ACC112 (cell line): ENCODE measurements around the gene NDUFAF8.

ENCODE experiments used
- H2AFZ ChIP-seq: fragments of 200-600 bp; sonication (generic); one replicate; pipeline ENCODE4 v1.6.0; 2017; ENCODE audit warnings: antibody characterized with exemption, low read length; ENCODE audit not compliant: unreplicated experiment
- H3K27ac ChIP-seq: fragments of 200-600 bp; sonication (generic); 2 replicates; pipeline ENCODE4 v1.5.1; 2014; ENCODE audit warnings: low read depth, mild to moderate bottlenecking, antibody characterized with exemption, low read length, moderate library complexity
- H3K27me3 ChIP-seq: fragments of 200-600 bp; sonication (generic); 2 replicates; pipeline ENCODE4 v1.6.1; 2014; ENCODE audit warnings: mild to moderate bottlenecking, antibody characterized with exemption, low read length, moderate library complexity, mixed read lengths; ENCODE audit not compliant: insufficient read depth
- H3K36me3 ChIP-seq: fragments of 200-600 bp; sonication (generic); 2 replicates; pipeline ENCODE4 v1.6.1; 2016; ENCODE audit warnings: mild to moderate bottlenecking, antibody characterized with exemption, low read length, moderate library complexity, mixed read lengths; ENCODE audit not compliant: insufficient read depth
- H3K4me1 ChIP-seq: fragments of 200-600 bp; sonication (generic); one replicate; pipeline ENCODE4 v1.6.1; 2016; ENCODE audit warnings: low read length, mixed read lengths; ENCODE audit not compliant: insufficient read depth, unreplicated experiment, control insufficient read depth
- H3K4me3 ChIP-seq: fragments of 200-600 bp; sonication (generic); 2 replicates; pipeline ENCODE4 v1.5.1; 2014; ENCODE audit warnings: mild to moderate bottlenecking, low read depth, low read length
- H3K79me2 ChIP-seq: fragments of 200-600 bp; sonication (generic); one replicate; pipeline ENCODE4 v1.6.0; 2016; ENCODE audit warnings: low read length; ENCODE audit not compliant: control insufficient read depth, unreplicated experiment, insufficient read depth

NDUFAF8 gene

GRCh38 chr17:81265576-81265975 is 26.5 kb downstream of the NDUFAF8 start:
- Histone ChIP-seq H3K27ac (no peak overlapping the region), H3K4me3 (no peak overlapping the region), H3K79me2 (no peaks in the 10 kb centered on the region), H3K27me3 (no peaks in the 10 kb centered on the region), H3K36me3 (peaks cover 11% of the 10 kb centered on the region), H3K4me1 (no peaks in the 10 kb centered on the region), H2AFZ (no peak overlapping the region)

- Histone ChIP-seq H3K4me1 (no peaks in the 10 kb centered on the region), H3K36me3 (peaks cover 11% of the 10 kb centered on the region), H2AFZ (no peak overlapping the region), H3K4me3 (no peak overlapping the region), H3K79me2 (no peaks in the 10 kb centered on the region), H3K27ac (no peak overlapping the region), H3K27me3 (no peaks in the 10 kb centered on the region)
These were observed 28.4 kb downstream of the NDUFAF8 start for GRCh38 chr17:81267390-81268067.

- Histone ChIP-seq H3K27me3 (no peaks in the 10 kb centered on the region), H3K79me2 (no peaks in the 10 kb centered on the region), H3K4me1 (no peaks in the 10 kb centered on the region), H3K36me3 (peaks cover 23% of the 10 kb centered on the region), H3K27ac (no peak overlapping the region), H2AFZ (no peak overlapping the region), H3K4me3 (no peak overlapping the region)
These were observed 31.2 kb downstream of the NDUFAF8 start for GRCh38 chr17:81270279-81270678.

GRCh38 chr17:81271226-81271625 is 32.1 kb downstream of the NDUFAF8 start:
- peaks cover 27% of the 10 kb centered on the region for H3K36me3 ChIP-seq

GRCh38 chr17:81272616-81273015 is 33.5 kb downstream of the NDUFAF8 start:
- H3K27me3 ChIP-seq = no peaks in the 10 kb centered on the region
- no peaks in the 10 kb centered on the region for H3K79me2 ChIP-seq
- no peak overlapping the region for H3K27ac ChIP-seq
- H2AFZ ChIP-seq = no peak overlapping the region
- no peaks in the 10 kb centered on the region for H3K4me1 ChIP-seq
- H3K4me3 ChIP-seq = no peak overlapping the region
- peaks cover 27% of the 10 kb centered on the region for H3K36me3 ChIP-seq

More at GRCh38 chr17:81271226-81271625, 32.1 kb downstream of the NDUFAF8 start:
- Histone ChIP-seq H2AFZ (no peak overlapping the region), H3K79me2 (no peaks in the 10 kb centered on the region), H3K27me3 (no peaks in the 10 kb centered on the region), H3K4me3 (no peak overlapping the region), H3K27ac (no peak overlapping the region), H3K4me1 (no peaks in the 10 kb centered on the region)

GRCh38 chr17:81273698-81274470 is 34.8 kb downstream of the NDUFAF8 start:
- peaks cover 21% of the 10 kb centered on the region for H3K36me3 ChIP-seq
- H3K27me3 ChIP-seq = no peaks in the 10 kb centered on the region
- peaks cover 6% of the 10 kb centered on the region for H3K4me1 ChIP-seq
- no peak overlapping the region for H3K4me3 ChIP-seq
- no peak overlapping the region for H2AFZ ChIP-seq
- H3K79me2 ChIP-seq = no peaks in the 10 kb centered on the region
- H3K27ac ChIP-seq = no peak overlapping the region

GRCh38 chr17:81274471-81274855 is 35.3 kb downstream of the NDUFAF8 start:
- H3K4me1 ChIP-seq = peaks cover 6% of the 10 kb centered on the region
- H3K36me3 ChIP-seq = peaks cover 16% of the 10 kb centered on the region; the same call in 1 of the 2 replicates
- no peaks in the 10 kb centered on the region for H3K79me2 ChIP-seq
- H3K4me3 ChIP-seq = no peak overlapping the region
- no peak overlapping the region for H2AFZ ChIP-seq
- no peak overlapping the region for H3K27ac ChIP-seq
- no peaks in the 10 kb centered on the region for H3K27me3 ChIP-seq

GRCh38 chr17:81276781-81277180 is 37.7 kb downstream of the NDUFAF8 start:
- no peak overlapping the region; the same call in 1 of the 2 replicates for H3K4me3 ChIP-seq
- peaks cover 6% of the 10 kb centered on the region for H3K4me1 ChIP-seq
- H2AFZ ChIP-seq = no peak overlapping the region
- H3K27ac ChIP-seq = no peak overlapping the region
- peaks cover 16% of the 10 kb centered on the region; the same call in 1 of the 2 replicates for H3K36me3 ChIP-seq
- no peaks in the 10 kb centered on the region for H3K27me3 ChIP-seq
- no peaks in the 10 kb centered on the region for H3K79me2 ChIP-seq

GRCh38 chr17:81277421-81277820 is 38.3 kb downstream of the NDUFAF8 start:
- no peaks in the 10 kb centered on the region for H3K27me3 ChIP-seq
- H3K79me2 ChIP-seq = no peaks in the 10 kb centered on the region
- peaks cover 6% of the 10 kb centered on the region for H3K4me1 ChIP-seq
- peak overlapping the region; percentile 44; the same call in 1 of the 2 replicates for H3K27ac ChIP-seq
- H2AFZ ChIP-seq = no peak overlapping the region
- H3K36me3 ChIP-seq = peaks cover 16% of the 10 kb centered on the region; the same call in 1 of the 2 replicates
- H3K4me3 ChIP-seq = peak overlapping the region; percentile 64

GRCh38 chr17:81277946-81278693 is 39.0 kb downstream of the NDUFAF8 start:
- Histone ChIP-seq H3K79me2 (no peaks in the 10 kb centered on the region), H2AFZ (no peak overlapping the region), H3K27me3 (no peaks in the 10 kb centered on the region), H3K4me1 (peaks cover 6% of the 10 kb centered on the region), H3K27ac (peak overlapping the region; percentile 44), H3K36me3 (peaks cover 16% of the 10 kb centered on the region; the same call in 1 of the 2 replicates), H3K4me3 (peak overlapping the region; percentile 64)
